Psoas muscle (tissue), 8 donors: ENCODE results near the gene TMEM222. TPM values are rescaled to one million over a fixed set of nuclear protein-coding genes. Genes with fewer than 3 reads are reported as not detected.
A peak's percentile ranks its signal among the peaks of the same experiment; 100 is the strongest.

Source experiments
- ATAC-seq, 4 donors: fragments of 200-7000 bp; cut with Tn5 transposase; one replicate each; pipeline ENCODE4 v1.9.1; 2020; ENCODE audit warnings: moderate library complexity in 3 of 4, mild to moderate bottlenecking in 2 of 4
- DNase-seq, 2 donors: peaks; one replicate each; pipeline ENCODE4 v3.0.0-alpha.2; 2020
- H3K27ac ChIP-seq: fragments of 200-600 bp; one replicate; pipeline ENCODE4 v1.8.0; 2022
- H3K27me3 ChIP-seq, 3 donors: fragments of 200-600 bp in 1 of 3; one replicate each; pipeline versions ENCODE4 v1.6.1 to v1.8.0; 2013 to 2022; ENCODE audit warnings: low read length in 2 of 3, mild to moderate bottlenecking in 2 of 3, moderate library complexity in 1 of 3; ENCODE audit not compliant: insufficient read depth in 3 of 3
- H3K36me3 ChIP-seq, 2 donors: fragments of 200-600 bp in 1 of 2; one replicate each; pipeline versions ENCODE4 v1.6.1 to v1.8.0; 2013 to 2022; ENCODE audit warnings: low read depth in 1 of 2, mild to moderate bottlenecking in 1 of 2, moderate library complexity in 1 of 2; ENCODE audit not compliant: insufficient read depth in 1 of 2
- H3K4me1 ChIP-seq: fragments of 200-600 bp; one replicate; pipeline ENCODE4 v1.8.0; 2022
- H3K4me3 ChIP-seq: fragments of 200-600 bp; one replicate; pipeline ENCODE4 v1.8.0; 2022; ENCODE audit warnings: mild to moderate bottlenecking
- H3K9me3 ChIP-seq: fragments of 200-600 bp; one replicate; pipeline ENCODE4 v1.8.0; 2022
- CTCF ChIP-seq: fragments of 200-600 bp; IDR thresholded peaks from one replicate; pipeline ENCODE4 v1.8.0; 2022; ENCODE audit warnings: antibody characterized with exemption
- WGBS, 3 donors: extraction: QIAGEN DNeasy Blood & Tissue Kit; methylation state at CpG; one replicate each; pipeline versions ENCODE4 v1.1.6 to v1.1.7; 2013; 5-methylcytosine and 5-hydroxymethylcytosine counted together
- intact Hi-C, 2 donors: fragments of 100-400 bp; cut with DNase I; formaldehyde crosslinking; loops; one replicate each; pipeline versions ENCODE4 v1.11.0 to v1.14.2; 2022
- polyA plus RNA-seq, 3 donors: library from polyadenylated mRNA; stranded (reverse); fragments of 200-250 nt; gene quantifications; one replicate each; pipeline ENCODE4 v1.2.3, GENCODE V29; 2013
- total RNA-seq, 4 donors: library from RNA; stranded (reverse); fragmentation: NEBNext Ultra II Directional in 2 of 4; extraction: Animal tissue kit (Norgen Biotek cat#: 25700) in 2 of 4; gene quantifications; one replicate each; pipeline versions ENCODE4 v1.2.1 to v1.2.4, GENCODE V29; 2021 to 2023
- donor health status: healthy with polysubstance abuse.
- donor health status: DM: no; HTN: no; CAD: no; lungs with moderate emphysema.
- donor health status: Bipolar disorder and iron deficiency.
- donor health status: healthy.
- donor health status: DM: yes; HTN: yes; CAD: no.
- donor health status: DM: no; HTN: no; CAD: no.
- donor health status: DM: no; HTN: no; CAD: no.
- donor health status: DM: yes; HTN: yes; CAD: no.

The TMEM222 gene
- total and polyA plus RNA-seq, 7 donors: 20.7 to 50.2 (median 30.8) TPM

- peak in 3 of 4 donors; percentile 25 to 40 (median 33) for ATAC-seq
- Histone ChIP-seq H3K27ac (no peak overlapping the region), H3K9me3 (no peaks in the 10 kb centered on the region), H3K36me3 (peaks cover 2 to 86% of the 10 kb centered on the region in 2 donors), H3K4me3 (no peak overlapping the region), H3K4me1 (peaks cover 30% of the 10 kb centered on the region), H3K27me3 (no peaks in the 10 kb centered on the region)
- peak; percentile 75 to 87 for DNase-seq
- 34 to 37% (median 35%) methylated on average over 10 of the region's 10 CpGs for WGBS, 3 donors
- TF ChIP-seq CTCF: peak; percentile 55
- intact Hi-C loops: loop anchor here (5.0 kb wide), 3 partner anchors 195 to 365 kb away; no protein-coding TSS in a partner anchor
Measured at GRCh38 chr1:27296773-27297291, 25.1 kb upstream of the TMEM222 start.

- 87 to 88% (median 88%) methylated on average over 3 of the region's 3 CpGs for WGBS, 3 donors
- H3K36me3 ChIP-seq: peaks cover 2 to 86% of the 10 kb centered on the region in 2 donors
- H3K27ac ChIP-seq: no peak overlapping the region
Measured at GRCh38 chr1:27297903-27298302, 24.1 kb upstream of the TMEM222 start.

GRCh38 chr1:27298632-27299384, 23.2 kb upstream of the TMEM222 start:
- Histone ChIP-seq H3K36me3 (peaks cover 2 to 83% of the 10 kb centered on the region in 2 donors), H3K4me1 (peaks cover 30% of the 10 kb centered on the region), H3K4me3 (no peak overlapping the region), H3K27ac (peak overlapping the region; percentile 66), H3K9me3 (no peaks in the 10 kb centered on the region), H3K27me3 (no peaks in the 10 kb centered on the region)
- no peak for TF ChIP-seq CTCF
- intact Hi-C loops: loop anchor here (5.0 kb wide), 3 partner anchors 197 to 363 kb away; no protein-coding TSS in a partner anchor
- ATAC-seq (peak in 1 of 4 donors; percentile 2), DNase-seq (no peak)
- 35 to 37% (median 37%) methylated on average over 8 of the region's 8 CpGs for WGBS, 3 donors

More at GRCh38 chr1:27297903-27298302, 24.1 kb upstream of the TMEM222 start:
- no peak overlapping the region for H3K4me3 ChIP-seq
- TF ChIP-seq CTCF: no peak
- no peaks in the 10 kb centered on the region for H3K9me3 ChIP-seq
- no peaks in the 10 kb centered on the region for H3K27me3 ChIP-seq
- ATAC-seq (no peak), DNase-seq (no peak)
- intact Hi-C loops: loop anchor here (5.0 kb wide), 3 partner anchors 196 to 364 kb away; no protein-coding TSS in a partner anchor
- H3K4me1 ChIP-seq: peaks cover 30% of the 10 kb centered on the region

- TF ChIP-seq CTCF: no peak
- ATAC-seq (peak; percentile 53 to 74 (median 66)), DNase-seq (peak; percentile 73 to 89)
- no peak overlapping the region for H3K4me3 ChIP-seq
- 31 to 42% (median 39%) methylated on average over 13 to 14 of the region's 14 CpGs for WGBS, 3 donors
- H3K9me3 ChIP-seq: no peaks in the 10 kb centered on the region
- no peaks in the 10 kb centered on the region for H3K27me3 ChIP-seq
- intact Hi-C loops: loop anchor here (2.0 to 5.0 kb wide), 6 partner anchors 59 to 363 kb away; partner anchors contain the start of gene GPR3 (in 1 of the 2)
- peaks cover 30% of the 10 kb centered on the region for H3K4me1 ChIP-seq
- peak overlapping the region; percentile 66 for H3K27ac ChIP-seq
- H3K36me3 ChIP-seq: peaks cover 2 to 83% of the 10 kb centered on the region in 2 donors
Measured at GRCh38 chr1:27299385-27300271, 22.3 kb upstream of the TMEM222 start.
